Thoracic aorta (tissue), 2 donors: ENCODE data around the gene TRPV2. TPM values are rescaled to one million over a fixed set of nuclear protein-coding genes. Genes with fewer than 3 reads are reported as not detected.

ENCODE experiments used
- ATAC-seq: fragments of 150-250 bp; one replicate; pipeline ENCODE4 v1.8.0; 2017; ENCODE audit warnings: low read depth; ENCODE audit not compliant: insufficient number of reproducible peaks, low FRiP score
- DNase-seq: peaks from one replicate; pipeline ENCODE4 v3.0.0-alpha.2; 2020; ENCODE audit warnings: low spot score
- H3K27ac ChIP-seq, 2 donors: fragments of 200-600 bp; sonication (generic); 1 replicate in 1 of 2; 2 replicates in 1 of 2; pipeline ENCODE4 v1.5.1; 2016; ENCODE audit warnings: mild to moderate bottlenecking in 2 of 2, moderate library complexity in 2 of 2
- H3K27me3 ChIP-seq: fragments of 200-600 bp; sonication (generic); replicated peaks from 2 replicates; pipeline ENCODE4 v1.6.0; 2016; ENCODE audit warnings: mild to moderate bottlenecking; ENCODE audit not compliant: insufficient read depth
- H3K36me3 ChIP-seq: fragments of 200-600 bp; sonication (generic); one replicate; pipeline ENCODE4 v1.5.1; 2016
- H3K4me1 ChIP-seq, 2 donors: fragments of 200-600 bp; sonication (generic); 1 replicate in 1 of 2; 2 replicates in 1 of 2; pipeline versions ENCODE4 v1.5.1 to v1.6.0; 2016; ENCODE audit warnings: low read depth in 2 of 2, mild to moderate bottlenecking in 1 of 2; ENCODE audit not compliant: control insufficient read depth in 1 of 2
- H3K4me3 ChIP-seq: fragments of 200-600 bp; sonication (generic); 2 replicates; pipeline ENCODE4 v1.5.1; 2016; ENCODE audit warnings: mild to moderate bottlenecking
- H3K9me3 ChIP-seq: fragments of 200-600 bp; sonication (generic); 2 replicates; pipeline ENCODE4 v1.5.1; 2016
- CTCF ChIP-seq: fragments of 200-600 bp; sonication (generic); IDR thresholded peaks from one replicate; pipeline ENCODE4 v1.5.1; 2019; ENCODE audit warnings: antibody characterized with exemption
- total RNA-seq, 2 donors: library from RNA; depleted of rRNA; stranded (reverse); fragments of >200 nt; gene quantifications; one replicate each; pipeline versions ENCODE4 v1.1.0 to v1.2.3, GENCODE V29; 2016

The TRPV2 gene
- total RNA-seq, 2 donors from 2014 or later = 18.5 to 28.6 TPM

DNA sequence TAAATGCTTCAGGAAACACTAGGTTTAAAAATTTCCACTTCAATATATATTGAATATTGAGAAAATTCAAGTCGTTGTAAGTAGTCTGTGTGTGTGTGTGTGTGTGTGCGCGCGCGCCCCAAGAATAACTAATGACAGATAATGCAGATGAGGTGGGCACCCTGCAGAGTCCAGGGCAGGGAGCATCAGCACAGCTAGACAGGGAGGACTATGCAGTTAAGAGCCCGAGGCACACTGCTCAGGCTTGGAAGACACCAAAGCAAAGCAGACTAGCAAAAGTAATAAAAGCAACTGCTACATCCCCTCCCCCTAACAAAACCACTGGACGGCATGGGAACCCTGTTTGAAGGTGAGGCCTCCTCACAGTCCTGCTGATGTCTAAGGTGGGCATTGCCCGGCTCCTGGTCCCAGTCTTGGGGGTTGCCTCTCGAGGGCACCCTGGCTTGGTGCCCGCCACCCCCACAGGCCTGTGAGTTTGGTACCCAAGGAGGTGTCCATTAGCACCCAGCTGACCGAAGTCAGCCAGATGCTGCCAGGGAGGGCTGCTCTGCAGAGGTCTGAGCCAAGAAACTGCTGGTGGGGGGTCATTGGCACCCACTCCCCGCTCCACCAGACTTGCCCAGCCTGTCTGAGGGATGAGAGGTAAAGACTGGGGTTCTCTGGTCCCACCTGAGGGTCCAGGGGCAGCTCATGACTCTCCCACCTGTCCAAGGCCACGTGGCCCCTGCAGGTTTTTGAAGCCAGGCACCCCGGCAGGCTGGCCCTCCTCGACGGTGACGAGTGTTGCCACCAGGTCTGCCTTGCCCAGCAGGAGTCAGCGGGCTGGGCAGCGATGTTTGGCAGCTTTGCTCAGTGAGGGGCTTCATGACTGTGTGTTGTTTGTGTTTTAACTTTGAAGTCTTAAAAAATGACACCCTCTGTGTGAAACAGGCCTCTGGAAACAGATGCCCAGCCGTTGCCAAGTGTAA, 58.0 kb downstream of the TRPV2 start:
- H3K4me3 ChIP-seq = no peak overlapping the region
- H3K27me3 ChIP-seq = no peaks in the 10 kb centered on the region
- peaks cover 0 to 15% of the 10 kb centered on the region in 2 donors for H3K4me1 ChIP-seq
- no peak overlapping the region for H3K27ac ChIP-seq
- H3K9me3 ChIP-seq = no peaks in the 10 kb centered on the region
- DNase-seq = no peak
- TF ChIP-seq CTCF = no peak
- ATAC-seq = no peak
- H3K36me3 ChIP-seq = no peaks in the 10 kb centered on the region

- H3K27me3 ChIP-seq = no peaks in the 10 kb centered on the region
- no peak overlapping the region for H3K4me3 ChIP-seq
- no peak for TF ChIP-seq CTCF
- H3K9me3 ChIP-seq = no peaks in the 10 kb centered on the region
- ATAC-seq (no peak), DNase-seq (no peak)
- no peaks in the 10 kb centered on the region for H3K36me3 ChIP-seq
- H3K27ac ChIP-seq = no peak overlapping the region
- peaks cover 0 to 24% of the 10 kb centered on the region in 2 donors for H3K4me1 ChIP-seq
Observed at GRCh38 chr17:16474012-16474725, 58.8 kb downstream of the TRPV2 start.

GRCh38 chr17:16475179-16475704, 59.9 kb downstream of the TRPV2 start:
- H3K36me3 ChIP-seq = no peaks in the 10 kb centered on the region
- no peaks in the 10 kb centered on the region for H3K27me3 ChIP-seq
- H3K27ac ChIP-seq = no peak overlapping the region
- no peak for ATAC-seq
- H3K4me3 ChIP-seq = no peak overlapping the region
- no peak for TF ChIP-seq CTCF
- peaks cover 0 to 27% of the 10 kb centered on the region in 2 donors for H3K4me1 ChIP-seq
- H3K9me3 ChIP-seq = no peaks in the 10 kb centered on the region
- no peak for DNase-seq

DNA sequence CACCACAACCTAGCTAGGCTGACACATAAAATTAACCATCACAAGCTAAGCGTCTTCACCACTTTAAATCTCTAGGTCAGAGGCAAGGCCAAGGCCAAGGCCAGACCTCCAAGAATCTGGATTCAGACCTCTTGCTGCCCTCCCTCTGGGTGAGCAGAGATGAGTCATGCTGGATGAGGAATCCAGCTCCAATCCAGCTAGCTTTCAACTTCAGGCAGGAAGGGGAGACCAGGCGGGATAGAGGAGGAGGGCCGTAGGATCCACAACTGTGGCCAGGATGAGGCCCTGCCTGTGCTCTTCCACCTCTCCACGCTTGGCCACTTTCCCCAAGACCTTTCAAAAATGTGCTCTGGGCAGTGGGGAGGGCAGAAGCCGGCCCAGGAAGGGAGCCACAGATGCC, 61.9 kb downstream of the TRPV2 start:
- TF ChIP-seq CTCF = no peak
- H3K36me3 ChIP-seq = no peaks in the 10 kb centered on the region
- H3K4me3 ChIP-seq = no peak overlapping the region
- H3K27ac ChIP-seq = peak overlapping the region; percentile 67 to 79
- H3K27me3 ChIP-seq = no peaks in the 10 kb centered on the region
- H3K9me3 ChIP-seq = no peaks in the 10 kb centered on the region
- H3K4me1 ChIP-seq = peaks cover 0 to 27% of the 10 kb centered on the region in 2 donors
- DNase-seq = no peak
- ATAC-seq = peak; percentile 55

DNA sequence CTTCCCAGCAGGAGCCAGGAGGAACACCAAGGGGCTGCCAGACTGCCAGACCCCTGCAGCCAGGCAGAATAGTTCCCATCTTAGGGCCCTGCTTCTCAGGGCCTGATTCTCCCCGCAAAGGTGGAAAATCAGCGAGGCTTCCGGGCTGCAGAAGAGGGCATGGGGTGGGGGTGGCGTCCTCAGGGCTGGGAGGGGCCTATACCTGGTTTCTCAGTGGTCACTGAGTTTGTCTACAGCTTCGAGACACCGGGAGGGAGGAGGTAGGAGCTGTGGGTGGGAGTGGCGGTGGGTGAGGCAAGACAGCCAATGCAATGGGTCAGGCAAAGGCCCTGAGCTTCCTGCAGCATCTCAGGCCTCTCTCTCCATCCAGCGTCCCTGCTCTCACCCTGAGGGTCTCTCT, 62.3 kb downstream of the TRPV2 start:
- H3K4me3 ChIP-seq = no peak overlapping the region
- no peaks in the 10 kb centered on the region for H3K27me3 ChIP-seq
- TF ChIP-seq CTCF = no peak
- no peaks in the 10 kb centered on the region for H3K36me3 ChIP-seq
- ATAC-seq (no peak), DNase-seq (no peak)
- peak overlapping the region; percentile 67 to 79 for H3K27ac ChIP-seq
- no peaks in the 10 kb centered on the region for H3K9me3 ChIP-seq
- peaks cover 0 to 27% of the 10 kb centered on the region in 2 donors for H3K4me1 ChIP-seq
